GM21717 (cell line): ENCODE measurements around the gene CTF1.

Experiments used
- ATAC-seq: cut with Tn5 transposase; IDR thresholded peaks from one replicate; pipeline ENCODE4 v1.9.1; 2021; ENCODE audit warnings: mild to moderate bottlenecking, moderate library complexity; ENCODE audit not compliant: unreplicated experiment

Gene CTF1

DNA sequence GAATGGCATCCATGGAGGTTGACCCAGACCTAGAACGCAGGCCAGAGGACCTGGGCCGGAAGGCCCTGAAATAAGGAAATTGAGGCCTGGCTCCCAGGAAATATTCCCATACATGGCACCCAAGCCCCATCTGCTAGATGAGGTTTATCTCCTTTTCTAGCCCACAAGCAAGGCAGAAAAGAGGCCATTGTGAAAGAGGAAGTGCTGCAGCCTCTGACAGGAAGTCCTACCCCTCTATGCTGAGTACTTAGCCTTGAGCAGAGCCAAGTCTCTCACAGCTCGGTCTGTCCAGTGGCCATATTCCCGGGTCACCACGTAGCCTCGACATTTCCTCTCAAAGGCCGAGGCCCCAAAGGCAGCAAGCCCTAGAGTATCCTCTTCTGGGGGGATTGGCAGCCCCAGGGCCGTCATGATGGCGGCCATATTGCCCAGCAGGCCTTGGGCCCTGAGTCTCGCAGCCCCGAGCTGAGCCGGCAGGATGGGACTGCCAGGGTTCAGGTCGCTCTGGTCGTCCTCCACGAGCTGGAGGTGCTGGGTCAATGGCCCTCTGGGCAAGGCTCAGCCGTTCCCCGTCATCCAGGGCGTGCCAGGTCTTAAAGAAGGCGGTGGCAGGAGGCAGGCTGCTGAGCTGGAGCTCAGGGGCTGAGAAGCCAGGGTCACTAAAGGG is 7.8 kb downstream of the CTF1 start:
- ATAC-seq = no peak

DNA sequence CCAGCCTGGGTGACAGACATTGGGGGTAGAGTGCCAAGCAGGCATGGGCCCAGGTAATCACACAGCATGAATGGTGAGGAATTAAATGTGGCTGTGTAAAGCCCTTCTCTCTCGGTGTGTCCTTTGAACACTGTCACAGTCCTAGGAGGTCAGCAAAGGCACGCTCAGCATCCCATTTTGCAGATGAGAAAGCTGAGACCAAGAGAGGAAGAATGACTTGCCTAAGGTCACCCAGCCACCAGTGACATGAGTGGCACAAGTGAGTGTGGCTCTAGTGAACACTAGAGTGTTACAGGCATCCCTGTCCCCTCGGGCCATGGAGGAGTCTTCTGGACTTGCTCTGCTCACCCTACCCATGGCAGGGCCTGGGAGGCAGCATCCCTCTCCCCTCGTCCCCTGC is 10.7 kb downstream of the CTF1 start:
- no peak for ATAC-seq

DNA sequence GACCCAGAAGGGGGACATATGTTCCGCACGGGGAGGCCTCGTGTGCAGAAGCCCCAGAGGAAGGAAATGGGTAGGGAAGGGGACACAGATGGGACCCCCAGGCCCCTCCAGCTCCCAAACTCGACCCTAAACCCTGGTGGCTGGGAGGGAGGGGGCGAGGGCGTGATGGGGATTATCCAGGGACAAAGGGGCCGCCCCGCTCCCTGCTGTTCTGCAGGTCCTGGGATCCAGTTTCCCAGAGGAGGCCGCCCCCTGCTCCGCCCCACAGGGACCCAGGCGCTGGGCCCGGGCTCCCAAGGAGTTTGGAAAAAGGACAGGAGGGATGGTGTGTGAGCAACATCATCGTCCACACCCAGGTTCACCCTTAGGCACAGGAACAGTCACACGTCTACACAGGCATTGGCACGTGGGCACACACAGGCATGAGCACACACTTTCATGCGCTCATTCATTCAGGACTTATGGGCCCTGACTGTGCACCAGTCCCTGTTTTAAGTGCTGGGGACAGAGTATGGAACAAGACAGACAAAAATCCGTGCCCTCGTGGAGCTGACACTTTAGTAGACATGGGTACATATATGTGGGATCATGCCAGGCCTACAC is 14.1 kb downstream of the CTF1 start:
- ATAC-seq = no peak

DNA sequence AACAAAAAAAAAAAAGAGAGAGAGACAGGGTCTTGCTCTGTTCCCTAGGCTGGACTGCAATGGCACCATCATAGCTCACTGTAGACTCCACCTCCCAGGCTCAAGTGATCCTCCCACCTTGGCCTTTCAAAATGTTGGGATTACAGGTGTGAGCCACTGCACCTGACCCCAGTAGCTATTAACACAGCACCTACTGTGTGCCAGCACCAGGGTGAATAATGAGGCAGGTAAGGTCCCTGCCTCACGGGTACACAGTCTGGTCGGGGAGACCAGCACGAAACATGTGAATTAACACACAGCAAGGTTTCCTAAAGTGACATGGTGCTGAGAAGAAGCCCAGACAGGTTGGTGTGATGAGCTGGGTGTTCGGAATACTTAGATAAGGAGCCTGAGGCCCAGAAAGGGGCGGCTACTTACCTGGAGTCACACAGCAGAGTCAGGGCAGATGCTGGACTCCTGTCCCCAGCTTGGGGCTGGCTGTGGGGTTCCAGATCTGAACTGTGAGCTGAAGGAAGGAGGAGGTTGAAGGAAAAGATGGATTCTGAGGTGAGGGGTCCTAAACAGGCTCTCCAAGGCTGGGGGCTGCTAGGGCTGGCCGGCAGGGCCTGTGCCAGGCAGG is 16.5 kb downstream of the CTF1 start:
- ATAC-seq = no peak

DNA sequence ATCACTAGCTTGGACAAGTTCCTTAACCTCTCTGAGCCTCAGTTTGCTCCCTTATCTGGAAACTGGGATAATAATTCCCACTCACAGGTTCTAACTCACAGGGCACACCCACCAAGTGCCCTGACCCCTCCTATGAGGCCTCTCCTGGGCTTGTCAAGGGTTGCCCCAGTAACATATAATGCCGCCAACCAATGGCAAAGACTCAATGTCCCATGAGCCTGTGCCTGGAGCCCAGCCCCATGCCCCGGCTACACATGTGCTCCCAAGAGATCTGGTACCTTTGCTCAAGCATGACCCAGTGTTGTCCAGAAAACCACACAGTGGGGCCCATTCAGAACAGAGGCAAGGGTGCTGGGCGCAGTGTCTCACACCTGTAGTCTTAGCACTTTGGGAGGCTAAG is 18.4 kb downstream of the CTF1 start:
- no peak for ATAC-seq

DNA sequence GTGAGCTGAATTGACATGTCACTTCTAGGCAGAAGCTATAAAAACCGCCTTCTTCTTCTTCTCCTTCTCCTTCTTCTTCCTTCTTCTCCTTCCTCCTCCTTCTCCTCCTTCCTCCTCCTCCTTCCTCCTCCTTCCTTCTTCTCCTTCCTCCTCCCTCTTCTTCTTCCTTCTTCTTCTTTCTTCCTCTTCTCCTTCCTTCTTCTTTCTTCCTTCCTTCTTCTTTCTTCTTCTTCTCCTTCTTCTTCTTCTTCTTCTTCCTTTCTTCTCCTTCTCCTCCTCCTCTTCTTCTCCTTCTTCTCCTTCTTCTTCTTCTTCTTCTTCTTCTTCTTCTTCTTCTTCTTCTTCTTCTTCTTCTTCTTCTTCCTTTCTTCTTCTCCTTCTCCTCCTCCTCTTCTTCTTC is 22.2 kb downstream of the CTF1 start:
- no peak for ATAC-seq

DNA sequence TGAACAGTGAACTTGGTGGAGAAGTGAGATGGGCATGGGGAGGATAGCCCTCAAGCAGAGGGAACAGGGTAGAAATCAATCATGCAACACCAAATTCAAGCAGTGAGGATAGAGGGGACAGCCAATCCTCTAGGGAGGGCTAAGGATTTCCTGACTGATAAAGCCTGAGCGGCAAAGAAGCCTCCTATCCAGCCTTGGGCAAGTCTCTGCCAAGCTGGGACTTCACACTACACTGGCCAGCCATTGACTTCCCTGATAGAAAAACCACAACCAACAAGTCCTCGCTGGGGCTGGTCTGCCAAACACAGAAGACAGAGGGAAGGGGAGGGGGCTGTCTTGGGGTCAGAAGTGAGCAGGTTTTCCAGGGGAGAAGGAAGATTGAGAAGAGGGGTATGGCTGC is 24.5 kb downstream of the CTF1 start:
- no peak for ATAC-seq

DNA sequence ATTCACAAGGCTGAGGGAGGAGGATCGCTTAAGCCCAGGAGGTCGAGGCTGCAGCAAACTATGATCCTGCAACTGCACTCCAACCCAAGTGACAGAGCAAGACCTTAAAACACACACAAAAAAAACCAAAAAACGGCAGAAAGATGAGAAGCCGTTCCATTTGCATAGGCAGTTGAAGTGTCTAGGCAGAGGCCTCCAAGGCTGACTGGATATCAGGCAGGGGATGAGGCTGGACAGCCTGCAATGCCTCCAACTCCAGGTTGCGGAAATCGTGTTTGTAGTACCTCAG is 25.0 kb downstream of the CTF1 start:
- ATAC-seq = no peak

DNA sequence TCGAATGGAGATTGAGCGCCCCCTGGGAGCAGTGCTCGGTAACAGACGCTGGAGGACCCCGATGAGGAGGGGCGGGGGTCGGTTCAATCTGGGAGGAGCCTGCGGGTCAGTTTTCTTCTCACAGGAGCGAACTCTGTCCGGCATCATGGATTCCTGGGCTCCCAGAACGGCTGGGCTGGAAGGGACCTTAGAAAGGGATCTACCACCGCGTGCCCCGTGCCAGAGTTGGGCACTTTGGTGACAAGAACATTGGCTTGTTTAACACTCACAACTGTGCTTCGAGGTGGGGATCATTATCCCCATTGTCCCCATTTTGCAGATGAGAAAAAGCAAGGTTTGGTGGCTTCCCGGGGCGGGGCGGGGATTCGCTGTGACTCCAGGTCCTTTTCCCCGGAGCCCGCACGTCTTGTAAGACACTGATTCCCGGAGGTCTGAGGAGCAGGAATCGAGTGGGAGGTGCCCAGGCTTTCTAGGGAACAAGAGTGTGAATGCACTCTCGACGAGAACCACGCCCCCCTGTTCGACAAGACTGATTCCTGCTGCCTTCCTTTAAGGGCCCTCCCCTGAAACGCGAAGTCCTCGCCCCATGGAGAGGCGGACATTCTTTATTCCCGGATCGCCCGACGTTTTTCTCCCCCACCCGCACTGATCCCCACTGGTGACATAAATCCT is 25.5 kb downstream of the CTF1 start:
- no peak for ATAC-seq

DNA sequence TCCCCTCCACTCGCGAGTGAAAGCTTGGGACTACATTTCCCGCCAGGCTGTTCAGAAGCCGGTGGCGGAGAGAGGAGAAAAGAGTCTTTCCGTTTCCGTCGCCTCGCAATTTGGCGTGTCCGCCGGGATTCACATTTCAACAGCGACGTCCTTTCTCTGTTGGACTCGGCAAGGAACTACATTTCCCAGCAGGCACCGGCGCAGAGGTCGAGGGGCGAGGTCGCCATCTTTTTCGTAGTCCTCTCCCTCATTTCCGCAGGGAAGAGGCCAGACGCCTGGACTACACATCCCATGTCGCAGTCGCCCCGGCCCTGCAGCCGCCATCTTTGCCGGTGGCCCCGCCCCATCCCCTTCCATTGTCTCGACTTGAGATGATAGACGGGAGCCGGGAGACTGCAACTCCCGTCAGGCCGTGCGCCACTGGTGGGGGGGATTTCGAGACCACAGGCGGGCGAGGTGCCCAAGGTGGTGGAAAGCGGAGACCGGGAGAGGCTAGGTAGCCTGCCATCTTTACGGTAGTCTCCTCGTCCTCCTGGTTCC is 26.1 kb downstream of the CTF1 start:
- ATAC-seq = peak; percentile 64

DNA sequence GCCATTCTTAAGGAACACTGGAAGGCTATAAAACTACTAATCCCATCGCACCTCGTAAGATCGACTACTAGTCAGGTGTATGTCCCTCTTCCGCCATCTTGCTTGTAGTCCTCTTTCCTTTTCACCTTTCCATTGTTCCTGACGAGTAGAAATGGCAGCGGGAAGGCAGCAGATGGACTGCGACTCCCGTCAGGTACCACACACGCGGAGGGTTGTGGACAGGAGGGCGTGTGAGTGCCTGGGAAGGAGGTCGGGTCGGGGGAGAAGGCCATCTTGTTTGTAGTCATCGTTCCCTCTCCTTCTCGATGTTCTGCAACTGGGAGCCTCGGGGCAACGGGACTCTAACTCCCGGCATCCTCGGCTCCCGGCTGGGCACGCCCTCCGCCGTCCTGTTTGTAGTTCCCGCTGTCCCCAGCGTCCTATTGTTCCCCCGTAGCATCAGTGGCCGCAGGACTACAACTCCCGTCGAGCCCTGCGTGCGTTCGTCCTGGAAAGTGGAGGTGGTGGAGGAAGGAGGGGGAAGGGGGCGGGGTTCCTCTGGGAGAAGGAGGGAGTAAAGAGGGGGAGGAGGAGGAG is 26.6 kb downstream of the CTF1 start:
- peak; percentile 53 for ATAC-seq

DNA sequence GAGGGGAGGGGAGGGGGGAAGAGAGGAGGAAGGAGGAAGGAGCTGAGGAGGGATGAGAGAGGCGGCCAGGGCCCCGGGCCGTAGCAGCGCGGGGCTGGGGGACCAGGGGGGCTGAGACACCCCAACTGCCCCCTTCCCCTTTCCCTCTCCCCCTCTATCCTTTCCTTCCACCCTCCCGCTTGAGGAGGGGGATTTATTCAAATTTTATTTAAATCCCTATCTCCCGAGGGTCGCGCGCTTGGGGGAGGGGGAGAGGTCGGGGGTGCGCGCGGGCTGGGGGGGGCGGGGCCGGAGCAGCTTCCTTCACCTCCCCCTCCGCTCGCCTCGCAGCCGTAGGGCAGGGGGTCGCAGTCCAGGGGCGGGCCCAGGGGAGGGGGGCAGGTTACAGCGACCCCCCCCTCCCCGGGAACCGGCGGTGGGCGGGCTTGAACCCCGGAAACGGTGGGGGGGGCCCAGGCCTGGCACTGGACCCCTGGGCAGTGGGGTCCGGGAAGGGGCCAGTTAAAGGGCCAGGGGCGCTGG is 27.2 kb downstream of the CTF1 start, which contains the start of gene FBXL19:
Gene FBXL19, plus strand, starts transcription at position 19 of the 522 bp plus-strand sequence. CDS start 2,183 bp downstream, outside the sequence.
- no peak for ATAC-seq

DNA sequence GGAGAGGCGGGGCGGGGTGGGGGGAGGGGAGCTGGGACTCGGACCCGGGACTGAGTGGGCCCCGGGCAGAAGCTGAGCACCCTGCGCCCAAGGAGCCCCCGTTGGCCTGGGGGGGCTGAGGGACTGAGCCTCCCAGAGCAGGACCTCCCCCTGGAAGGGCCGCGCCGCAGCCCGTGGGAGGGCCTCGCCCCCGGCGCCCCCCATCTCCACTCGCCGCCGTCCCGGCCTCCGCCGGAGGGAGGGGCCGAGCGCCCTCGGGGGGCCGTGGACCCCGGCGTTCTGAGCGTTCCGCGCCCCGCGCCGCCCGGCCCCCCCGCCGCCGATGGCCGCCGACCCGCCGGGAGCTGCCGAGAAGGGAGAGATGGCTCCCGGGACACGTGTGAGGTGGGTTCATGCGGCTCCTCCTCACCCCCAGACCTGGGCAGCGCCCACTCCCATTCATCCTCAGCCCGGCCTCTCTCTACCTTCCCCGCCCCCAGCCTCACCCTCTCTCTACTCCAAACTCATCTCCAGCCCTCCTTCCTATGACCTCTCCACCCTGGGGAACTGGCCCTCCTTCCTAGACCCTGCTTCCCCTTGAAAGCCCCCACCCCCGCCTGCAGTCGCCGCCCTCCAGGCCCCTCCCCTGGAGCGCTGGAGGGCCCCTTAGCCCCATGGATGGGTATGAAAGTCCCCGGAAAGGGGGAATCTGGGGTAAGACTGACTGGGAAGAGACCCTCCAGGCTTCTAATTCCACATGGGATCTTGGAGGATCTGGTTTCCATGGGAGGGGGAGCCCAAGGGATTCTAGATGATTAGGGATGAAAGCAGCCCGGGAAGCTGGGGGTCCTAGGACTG is 27.9 kb downstream of the CTF1 start:
- no peak for ATAC-seq

DNA sequence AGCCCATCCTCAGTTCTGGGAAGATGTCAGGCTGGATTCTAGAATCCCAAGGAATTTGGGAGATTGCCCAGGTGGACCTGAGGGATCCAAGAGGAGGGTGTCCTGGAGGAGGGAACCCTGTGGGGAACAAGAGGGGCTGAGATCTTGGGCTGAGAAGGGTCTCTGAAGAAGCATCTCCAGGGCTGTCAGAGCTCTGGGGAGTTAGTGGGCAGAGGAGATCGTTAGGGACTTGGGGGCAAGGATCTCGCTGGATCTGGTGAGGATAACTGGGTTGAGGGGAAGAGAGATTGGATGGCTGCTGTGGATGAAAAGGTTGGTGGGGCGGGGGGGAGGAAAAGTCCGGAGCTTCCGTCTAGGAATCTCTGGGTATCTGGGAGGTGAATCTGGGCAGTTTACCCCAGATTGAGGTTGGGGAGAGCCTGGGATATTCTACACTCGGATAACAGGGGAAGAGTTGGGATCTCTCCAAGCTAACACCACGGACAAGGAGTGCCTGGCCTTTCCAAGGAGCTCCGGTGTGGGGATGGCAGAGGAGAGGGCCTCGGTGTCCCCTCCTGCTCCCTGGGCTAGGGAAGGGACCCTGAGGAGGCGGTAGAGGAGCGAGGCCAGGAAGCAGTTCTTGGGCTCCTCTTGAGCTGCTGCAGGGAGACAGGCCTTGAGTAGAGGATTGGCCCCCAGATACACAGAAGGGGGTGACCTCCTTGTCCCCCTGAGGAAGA is 28.7 kb downstream of the CTF1 start:
- ATAC-seq = no peak

DNA sequence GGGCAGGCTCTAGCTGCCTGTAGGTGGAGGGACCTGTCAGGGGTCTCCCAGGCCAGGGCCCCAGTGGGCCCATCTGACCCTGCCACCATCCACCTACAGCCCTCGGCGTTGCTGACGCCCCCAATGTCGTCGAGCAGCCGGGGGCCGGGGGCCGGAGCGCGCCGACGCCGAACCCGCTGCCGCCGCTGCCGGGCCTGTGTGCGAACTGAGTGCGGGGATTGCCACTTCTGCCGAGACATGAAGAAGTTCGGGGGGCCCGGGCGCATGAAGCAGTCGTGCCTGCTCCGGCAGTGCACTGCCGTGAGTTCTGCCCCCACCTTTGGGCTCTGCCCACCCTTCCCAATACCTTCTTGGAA is 29.2 kb downstream of the CTF1 start:
- no peak for ATAC-seq

DNA sequence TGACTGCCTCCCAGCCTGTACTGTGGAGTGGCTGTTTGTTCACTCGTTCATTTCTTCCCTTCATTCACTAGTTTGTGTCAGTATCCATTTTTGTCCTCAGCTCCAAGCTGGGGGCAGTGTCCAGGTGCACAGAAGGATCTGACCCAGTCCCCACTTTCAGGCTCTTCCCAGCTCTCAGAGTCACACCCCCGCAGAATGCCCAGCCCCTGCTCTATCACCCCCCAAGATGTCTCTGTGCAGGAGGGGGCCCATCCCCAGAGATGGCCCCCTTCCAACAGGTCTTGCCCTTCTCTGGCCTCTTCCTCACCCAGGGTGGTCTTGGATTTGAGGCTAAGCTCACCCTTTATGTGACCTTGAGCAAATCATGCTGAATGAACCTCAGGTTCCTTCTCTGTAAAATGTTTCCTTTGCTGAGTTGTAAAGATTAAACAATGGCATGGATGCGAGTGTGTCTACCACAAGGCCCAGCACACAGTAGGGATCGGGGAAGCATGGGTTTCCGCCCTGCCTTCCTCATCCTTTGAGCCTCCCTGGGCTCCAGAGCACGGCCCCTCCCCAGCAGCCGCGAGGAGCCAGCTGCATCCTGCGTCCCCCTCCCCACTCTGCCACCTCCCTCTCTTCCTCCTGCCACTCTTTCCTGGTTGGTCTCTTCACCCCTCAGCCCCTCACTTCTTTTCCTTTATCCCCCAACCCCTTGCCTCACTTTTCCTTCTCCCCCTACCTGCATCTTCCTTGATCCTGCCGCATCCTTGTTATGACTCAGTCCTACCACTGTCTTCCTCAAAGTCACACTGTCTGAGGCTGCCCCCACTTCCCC is 29.8 kb downstream of the CTF1 start:
- no peak for ATAC-seq

DNA sequence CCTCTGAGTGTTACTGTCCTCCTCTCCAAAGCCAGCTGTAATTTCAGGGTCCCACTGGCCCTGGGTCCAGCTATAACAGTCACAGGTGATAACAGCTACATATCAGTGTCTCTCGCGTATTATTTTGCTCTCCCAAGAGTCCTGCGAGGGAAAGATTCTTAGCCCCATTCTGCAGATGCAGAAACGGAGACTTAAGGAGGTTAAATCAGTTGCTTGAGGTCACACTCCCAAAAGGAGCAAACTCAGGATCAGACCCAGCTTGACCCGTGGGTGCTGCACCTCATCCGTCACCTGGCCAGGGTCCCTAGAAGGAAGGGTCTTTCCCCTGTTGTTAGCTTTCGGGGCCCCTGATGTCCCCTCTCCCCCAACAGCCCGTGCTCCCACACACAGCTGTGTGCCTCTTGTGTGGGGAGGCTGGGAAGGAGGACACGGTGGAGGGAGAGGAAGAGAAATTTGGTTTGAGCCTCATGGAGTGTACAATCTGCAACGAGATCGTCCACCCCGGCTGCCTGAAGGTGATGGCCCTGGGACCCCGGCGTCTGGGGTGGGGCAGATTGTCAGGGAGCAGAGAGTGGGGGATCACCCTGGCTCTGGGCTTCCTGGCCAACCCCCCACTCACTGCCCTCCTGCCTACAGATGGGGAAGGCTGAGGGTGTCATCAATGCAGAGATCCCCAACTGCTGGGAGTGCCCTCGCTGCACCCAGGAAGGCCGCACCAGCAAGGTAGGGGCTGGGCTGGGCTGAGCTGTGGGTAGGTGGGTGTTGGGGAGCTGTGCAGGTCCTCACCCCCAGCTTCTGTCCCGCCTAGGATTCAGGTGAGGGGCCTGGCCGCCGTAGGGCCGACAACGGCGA is 30.7 kb downstream of the CTF1 start:
- no peak for ATAC-seq

DNA sequence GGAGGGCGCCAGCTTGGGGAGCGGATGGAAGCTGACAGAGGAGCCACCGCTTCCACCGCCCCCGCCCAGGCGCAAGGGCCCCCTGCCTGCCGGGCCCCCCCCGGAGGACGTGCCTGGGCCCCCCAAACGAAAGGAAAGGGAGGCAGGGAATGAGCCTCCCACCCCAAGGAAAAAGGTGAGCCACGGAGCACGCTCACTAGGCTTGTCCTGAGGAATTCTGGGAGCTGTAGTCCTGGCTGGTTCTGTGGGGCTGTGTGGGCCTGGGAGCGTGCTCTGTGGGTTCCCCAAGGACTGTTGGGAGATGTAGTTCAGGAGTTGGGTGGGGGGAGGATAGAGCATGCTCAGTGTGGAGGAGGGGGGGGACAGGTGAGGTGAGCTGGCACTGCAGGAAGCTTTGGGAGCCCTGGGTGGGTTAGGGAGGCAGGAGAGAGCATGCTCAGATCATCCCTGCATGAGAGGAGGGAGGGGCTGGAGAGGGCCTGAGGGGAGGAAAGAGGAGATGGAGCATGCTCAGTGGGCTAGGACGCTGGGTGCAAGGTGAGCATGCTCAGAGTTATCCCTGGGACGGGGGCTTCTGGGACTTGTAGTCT is 31.5 kb downstream of the CTF1 start:
- ATAC-seq = no peak
